Neural progenitor cell (in vitro differentiated cells): ENCODE measurements around the gene SLC25A15. TPM values are rescaled to one million over a fixed set of nuclear protein-coding genes. Genes with fewer than 3 reads are reported as not detected.
"Not testable (repeated sequence)": the region's sequence is repeated elsewhere in the genome, so short reads cannot be mapped to it uniquely, and the experiment has no call there.

Experiments
- DNase-seq: peaks from one replicate; pipeline ENCODE4 v3.0.0-alpha.2; 2016; ENCODE audit warnings: low spot score
- H2AFZ ChIP-seq: fragments of 200-600 bp; sonication (generic); replicated peaks from 2 replicates; pipeline ENCODE4 v1.6.1; 2016; ENCODE audit warnings: antibody characterized with exemption
- H3F3A ChIP-seq: fragments of 200-600 bp; sonication (generic); 2 replicates; pipeline ENCODE4 v1.6.1; 2016; ENCODE audit warnings: antibody characterized with exemption, low read depth
- H3K27ac ChIP-seq: fragments of 200-600 bp; sonication (generic); 2 replicates; pipeline ENCODE4 v1.5.1; 2016; ENCODE audit warnings: mild to moderate bottlenecking
- H3K27me3 ChIP-seq: fragments of 200-600 bp; sonication (generic); 2 replicates; pipeline ENCODE4 v1.6.1; 2016; ENCODE audit warnings: mild to moderate bottlenecking, moderate library complexity
- H3K36me3 ChIP-seq: fragments of 200-600 bp; sonication (generic); 2 replicates; pipeline ENCODE4 v1.5.1; 2016
- H3K4me1 ChIP-seq: fragments of 200-600 bp; sonication (generic); 2 replicates; pipeline ENCODE4 v1.6.1; 2016; ENCODE audit warnings: mixed run types
- H3K4me2 ChIP-seq: fragments of 200-600 bp; sonication (generic); 2 replicates; pipeline ENCODE4 v1.6.1; 2016
- H3K4me3 ChIP-seq: fragments of 200-600 bp; sonication (generic); 2 replicates; pipeline ENCODE4 v1.5.1; 2016
- H3K79me2 ChIP-seq: fragments of 200-600 bp; sonication (generic); 2 replicates; pipeline ENCODE4 v1.6.1; 2016; ENCODE audit warnings: low read depth
- H3K9ac ChIP-seq: fragments of 200-600 bp; sonication (generic); 2 replicates; pipeline ENCODE4 v1.6.1; 2016
- H3K9me3 ChIP-seq: fragments of 200-600 bp; sonication (generic); 2 replicates; pipeline ENCODE4 v1.5.1; 2016; ENCODE audit warnings: low read depth
- H4K20me1 ChIP-seq: fragments of 200-600 bp; sonication (generic); 2 replicates; pipeline ENCODE4 v1.6.1; 2016; ENCODE audit warnings: low read depth
- H3K27ac Mint-ChIP-seq: 3 replicates; pipeline ENCODE4 v1.8.0; 2021; ENCODE audit warnings: mixed read lengths
- H3K27me3 Mint-ChIP-seq: 2 replicates; pipeline ENCODE4 v1.8.0; 2022; ENCODE audit warnings: low read depth, mild to moderate bottlenecking, inconsistent platforms, moderate library complexity, mixed read lengths; ENCODE audit not compliant: insufficient read depth
- H3K36me3 Mint-ChIP-seq: 3 replicates; pipeline ENCODE4 v1.8.0; 2021; ENCODE audit warnings: mixed read lengths
- H3K4me1 Mint-ChIP-seq: 3 replicates; pipeline ENCODE4 v1.8.0; 2021; ENCODE audit warnings: mixed read lengths
- H3K4me3 Mint-ChIP-seq: 3 replicates; pipeline ENCODE4 v1.8.0; 2021; ENCODE audit warnings: mild to moderate bottlenecking, moderate library complexity, mixed read lengths
- H3K9me3 Mint-ChIP-seq: 3 replicates; pipeline ENCODE4 v1.8.0; 2020; ENCODE audit warnings: mixed read lengths
- EZH2 ChIP-seq: fragments of 200-600 bp; sonication (generic); IDR thresholded peaks from 2 replicates; pipeline ENCODE4 v1.6.1; 2017; ENCODE audit warnings: antibody characterized with exemption, mild to moderate bottlenecking, moderate library complexity
- EZH2phosphoT487 ChIP-seq: fragments of 200-600 bp; sonication (generic); IDR thresholded peaks from 2 replicates; pipeline ENCODE4 v1.6.1; 2017; ENCODE audit warnings: antibody characterized with exemption
- total RNA-seq: library from RNA; depleted of rRNA; stranded (reverse); fragments of >200 nt; gene quantifications from 2 replicates; pipeline ENCODE4 v1.2.3, GENCODE V29; 2015; ENCODE audit warnings: low replicate concordance
- TF ChIP-seq, protein P1 (sequence below): fragments of 200-600 bp; sonication (generic); IDR thresholded peaks from 2 replicates; pipeline ENCODE4 v1.5.1; 2017; ENCODE audit warnings: antibody characterized with exemption, mild to moderate bottlenecking

Gene SLC25A15
- total RNA-seq, 1 donor from 2014 or later: 33.7 TPM

DNA sequence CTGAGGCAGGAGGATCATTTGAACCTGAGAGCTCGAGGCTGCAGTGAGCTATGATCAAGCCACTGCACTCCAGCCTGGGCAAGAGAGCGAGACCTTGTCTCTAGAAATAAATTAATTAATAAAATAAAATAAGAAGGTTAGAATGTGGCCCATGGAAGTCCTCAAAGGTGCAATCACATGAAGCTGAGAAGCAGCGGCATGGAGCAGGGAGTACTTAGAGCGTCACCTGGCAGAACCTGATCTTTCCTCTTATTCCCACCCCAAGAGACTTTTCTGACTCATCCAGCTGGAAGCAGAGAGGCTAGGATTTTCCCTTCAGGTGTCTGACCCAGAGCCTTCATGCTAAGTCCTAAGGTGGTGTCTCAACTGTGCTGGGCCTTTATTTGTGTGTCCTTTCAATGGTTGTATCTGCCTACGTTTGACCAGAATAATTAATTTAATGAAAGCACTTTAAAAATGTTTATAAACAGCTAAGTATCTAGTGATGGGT is 9.6 kb upstream of the SLC25A15 start:
- peaks cover 6% of the 10 kb centered on the region for H3F3A ChIP-seq
- H3K4me2 ChIP-seq: no peak overlapping the region
- H3K79me2 ChIP-seq: no peaks in the 10 kb centered on the region
- TF ChIP-seq EZH2phosphoT487: no peak
- no peak for TF ChIP-seq EZH2
- TF ChIP-seq, protein P1, sequence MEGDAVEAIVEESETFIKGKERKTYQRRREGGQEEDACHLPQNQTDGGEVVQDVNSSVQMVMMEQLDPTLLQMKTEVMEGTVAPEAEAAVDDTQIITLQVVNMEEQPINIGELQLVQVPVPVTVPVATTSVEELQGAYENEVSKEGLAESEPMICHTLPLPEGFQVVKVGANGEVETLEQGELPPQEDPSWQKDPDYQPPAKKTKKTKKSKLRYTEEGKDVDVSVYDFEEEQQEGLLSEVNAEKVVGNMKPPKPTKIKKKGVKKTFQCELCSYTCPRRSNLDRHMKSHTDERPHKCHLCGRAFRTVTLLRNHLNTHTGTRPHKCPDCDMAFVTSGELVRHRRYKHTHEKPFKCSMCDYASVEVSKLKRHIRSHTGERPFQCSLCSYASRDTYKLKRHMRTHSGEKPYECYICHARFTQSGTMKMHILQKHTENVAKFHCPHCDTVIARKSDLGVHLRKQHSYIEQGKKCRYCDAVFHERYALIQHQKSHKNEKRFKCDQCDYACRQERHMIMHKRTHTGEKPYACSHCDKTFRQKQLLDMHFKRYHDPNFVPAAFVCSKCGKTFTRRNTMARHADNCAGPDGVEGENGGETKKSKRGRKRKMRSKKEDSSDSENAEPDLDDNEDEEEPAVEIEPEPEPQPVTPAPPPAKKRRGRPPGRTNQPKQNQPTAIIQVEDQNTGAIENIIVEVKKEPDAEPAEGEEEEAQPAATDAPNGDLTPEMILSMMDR: no peak
- no peak overlapping the region for H3K27ac ChIP-seq
- H3K36me3 Mint-ChIP-seq: no peaks in the 10 kb centered on the region
- H3K4me3 ChIP-seq: no peak overlapping the region
- H4K20me1 ChIP-seq: no peaks in the 10 kb centered on the region
- peaks cover 4% of the 10 kb centered on the region for H3K27me3 Mint-ChIP-seq
- no peaks in the 10 kb centered on the region for H3K27me3 ChIP-seq
- H3K4me3 Mint-ChIP-seq: no peak overlapping the region
- H2AFZ ChIP-seq: no peak overlapping the region
- peaks cover 2% of the 10 kb centered on the region for H3K4me1 Mint-ChIP-seq
- H3K9ac ChIP-seq: no peak overlapping the region
- H3K9me3 Mint-ChIP-seq: no peaks in the 10 kb centered on the region
- no peak for DNase-seq
- H3K27ac Mint-ChIP-seq: no peak overlapping the region
- no peaks in the 10 kb centered on the region for H3K9me3 ChIP-seq
- H3K4me1 ChIP-seq: no peaks in the 10 kb centered on the region
- no peaks in the 10 kb centered on the region for H3K36me3 ChIP-seq

GRCh38 chr13:40780822-40781401 is 8.5 kb upstream of the SLC25A15 start:
- Mint-ChIP-seq H3K4me3 (no peak overlapping the region), H3K27me3 (peaks cover 4% of the 10 kb centered on the region), H3K36me3 (no peaks in the 10 kb centered on the region), H3K4me1 (peaks cover 2% of the 10 kb centered on the region), H3K27ac (no peak overlapping the region), H3K9me3 (no peaks in the 10 kb centered on the region)
- Histone ChIP-seq H3K9ac (no peak overlapping the region), H3K36me3 (no peaks in the 10 kb centered on the region), H3K79me2 (no peaks in the 10 kb centered on the region), H3K4me1 (no peaks in the 10 kb centered on the region), H3K4me3 (no peak overlapping the region), H3K27ac (no peak overlapping the region), H3F3A (peaks cover 6% of the 10 kb centered on the region), H2AFZ (no peak overlapping the region), H4K20me1 (no peaks in the 10 kb centered on the region), H3K27me3 (no peaks in the 10 kb centered on the region), H3K9me3 (no peaks in the 10 kb centered on the region), H3K4me2 (no peak overlapping the region)
- DNase-seq: no peak
- TF ChIP-seq EZH2phosphoT487 (no peak), EZH2 (no peak)
- TF ChIP-seq, protein P1: no peak

- no peak overlapping the region for H3K27ac ChIP-seq
- no peak overlapping the region for H3K4me3 ChIP-seq
- Mint-ChIP-seq H3K9me3 (no peaks in the 10 kb centered on the region), H3K4me3 (no peak overlapping the region), H3K27ac (no peak overlapping the region), H3K27me3 (peaks cover 4% of the 10 kb centered on the region), H3K36me3 (no peaks in the 10 kb centered on the region), H3K4me1 (peaks cover 2% of the 10 kb centered on the region)
- no peaks in the 10 kb centered on the region for H3K9me3 ChIP-seq
- no peaks in the 10 kb centered on the region for H4K20me1 ChIP-seq
- H2AFZ ChIP-seq: no peak overlapping the region
- H3K36me3 ChIP-seq: no peaks in the 10 kb centered on the region
- H3K79me2 ChIP-seq: no peaks in the 10 kb centered on the region
- TF ChIP-seq EZH2: no peak
- H3K4me1 ChIP-seq: no peaks in the 10 kb centered on the region
- H3K4me2 ChIP-seq: no peak overlapping the region
- H3K9ac ChIP-seq: no peak overlapping the region
- peaks cover 6% of the 10 kb centered on the region for H3F3A ChIP-seq
- no peaks in the 10 kb centered on the region for H3K27me3 ChIP-seq
- DNase-seq: no peak
Observed at GRCh38 chr13:40781717-40782116, 7.7 kb upstream of the SLC25A15 start.

- not testable (repeated sequence) for H3K27ac Mint-ChIP-seq, H3K4me3 Mint-ChIP-seq, H3K27ac ChIP-seq, DNase-seq, H3K36me3 ChIP-seq, H3K27me3 Mint-ChIP-seq, H3K79me2 ChIP-seq, H2AFZ ChIP-seq, H4K20me1 ChIP-seq, H3K4me1 ChIP-seq, H3K9me3 ChIP-seq, H3K36me3 Mint-ChIP-seq, H3K27me3 ChIP-seq, H3K4me1 Mint-ChIP-seq, H3K4me2 ChIP-seq, H3K9ac ChIP-seq, H3K4me3 ChIP-seq, H3K9me3 Mint-ChIP-seq, H3F3A ChIP-seq
Observed at GRCh38 chr13:40782971-40783370, 6.4 kb upstream of the SLC25A15 start.
